A673 (cell line): ENCODE results near the gene GADD45A.

Experiments
- EZH2 ChIP-seq: fragments of 200-600 bp; sonication (generic); IDR thresholded peaks from 2 replicates; pipeline ENCODE4 v1.6.1; 2017; ENCODE audit warnings: borderline replicate concordance, low read depth, mild to moderate bottlenecking, mixed read lengths, antibody characterized with exemption, low read length; ENCODE audit not compliant: poor library complexity, severe bottlenecking
- TF ChIP-seq, protein P1 (sequence below): fragments of 300-800, 200-600 bp; sonication (generic); conservative IDR thresholded peaks from 2 replicates; pipeline ENCODE4 v1.5.1; 2017; ENCODE audit warnings: low read depth, mild to moderate bottlenecking, antibody characterized with exemption, low read length, moderate library complexity, mixed read lengths

DNA sequence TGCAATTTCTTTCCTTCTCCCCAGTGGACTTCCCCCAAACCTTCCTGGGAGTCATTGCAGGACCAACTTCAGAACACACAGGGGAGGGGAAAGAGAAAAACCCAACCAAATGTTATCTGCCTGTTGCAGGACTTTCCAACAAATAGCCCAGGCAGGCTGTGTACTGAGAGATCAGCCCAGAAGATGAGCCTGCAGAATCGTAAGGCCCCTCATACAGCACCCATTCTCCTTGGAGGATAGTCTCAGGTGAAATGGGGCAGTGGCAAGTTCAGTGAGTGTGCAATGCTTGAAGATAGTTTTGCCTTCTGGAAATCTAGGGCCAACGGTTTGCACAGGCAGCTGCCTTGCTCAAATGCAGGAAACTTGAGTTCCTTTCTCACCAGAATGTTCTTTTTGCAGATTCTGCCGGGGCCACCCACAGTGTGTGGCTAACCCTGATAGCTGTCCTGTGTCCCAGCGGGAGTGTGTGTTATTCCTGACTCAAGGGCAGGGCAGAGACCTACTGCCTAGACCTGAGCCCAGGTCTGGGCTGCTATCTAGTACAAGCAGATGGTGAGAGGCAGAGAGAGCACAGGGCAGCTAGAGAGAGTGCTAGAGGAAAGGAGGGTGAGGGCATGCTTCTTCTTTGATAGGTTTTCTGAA, 48.8 kb downstream of the GADD45A start:
- TF ChIP-seq, protein P1, sequence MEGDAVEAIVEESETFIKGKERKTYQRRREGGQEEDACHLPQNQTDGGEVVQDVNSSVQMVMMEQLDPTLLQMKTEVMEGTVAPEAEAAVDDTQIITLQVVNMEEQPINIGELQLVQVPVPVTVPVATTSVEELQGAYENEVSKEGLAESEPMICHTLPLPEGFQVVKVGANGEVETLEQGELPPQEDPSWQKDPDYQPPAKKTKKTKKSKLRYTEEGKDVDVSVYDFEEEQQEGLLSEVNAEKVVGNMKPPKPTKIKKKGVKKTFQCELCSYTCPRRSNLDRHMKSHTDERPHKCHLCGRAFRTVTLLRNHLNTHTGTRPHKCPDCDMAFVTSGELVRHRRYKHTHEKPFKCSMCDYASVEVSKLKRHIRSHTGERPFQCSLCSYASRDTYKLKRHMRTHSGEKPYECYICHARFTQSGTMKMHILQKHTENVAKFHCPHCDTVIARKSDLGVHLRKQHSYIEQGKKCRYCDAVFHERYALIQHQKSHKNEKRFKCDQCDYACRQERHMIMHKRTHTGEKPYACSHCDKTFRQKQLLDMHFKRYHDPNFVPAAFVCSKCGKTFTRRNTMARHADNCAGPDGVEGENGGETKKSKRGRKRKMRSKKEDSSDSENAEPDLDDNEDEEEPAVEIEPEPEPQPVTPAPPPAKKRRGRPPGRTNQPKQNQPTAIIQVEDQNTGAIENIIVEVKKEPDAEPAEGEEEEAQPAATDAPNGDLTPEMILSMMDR = no peak
- no peak for TF ChIP-seq EZH2
